SK-MEL-5 (cell line): Measurements from ENCODE around the gene SDK1. TPM values are rescaled to one million over a fixed set of nuclear protein-coding genes. Genes with fewer than 3 reads are reported as not detected.

Experiments used
- DNase-seq: peaks from one replicate; pipeline ENCODE4 v3.0.0-alpha.2; 2016; ENCODE audit warnings: low read depth, low spot score
- in situ Hi-C: cut with HindIII; loops from 2 replicates; pipeline ENCODE4 v1.10.0; 2016; ENCODE audit warnings: low sequenced_read_pairs, high pct_unique_total_duplicates, low pct_unique_long_range_greater_than_20kb
- total RNA-seq: library from RNA; depleted of rRNA; stranded (reverse); fragments of >200 nt; shearing (Covaris generic); gene quantifications from 2 replicates; pipeline ENCODE4 v1.2.3, GENCODE V29; 2014

The SDK1 gene
- total RNA-seq, 1 experiment from 2014 or later: 0.13 TPM

DNA sequence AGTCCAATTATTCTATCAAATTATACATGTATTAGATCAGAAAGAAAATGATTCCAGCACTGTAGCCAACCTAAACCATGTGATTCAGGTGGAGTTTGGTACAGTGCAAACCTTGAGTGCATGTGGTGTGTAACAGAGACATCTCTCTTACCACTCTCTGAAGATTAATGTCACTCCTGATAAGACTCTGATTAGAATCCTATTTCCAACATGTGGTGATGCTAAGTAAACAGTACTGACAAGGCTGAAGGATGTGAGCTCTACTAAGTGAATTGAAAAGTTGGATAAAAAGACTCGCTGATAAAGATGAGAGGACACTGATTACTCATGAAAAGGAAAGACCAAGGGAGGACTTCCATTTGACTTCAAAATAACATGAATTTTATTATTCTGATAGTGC lies 232.0 kb downstream of the SDK1 start:
- DNase-seq: no peak

DNA sequence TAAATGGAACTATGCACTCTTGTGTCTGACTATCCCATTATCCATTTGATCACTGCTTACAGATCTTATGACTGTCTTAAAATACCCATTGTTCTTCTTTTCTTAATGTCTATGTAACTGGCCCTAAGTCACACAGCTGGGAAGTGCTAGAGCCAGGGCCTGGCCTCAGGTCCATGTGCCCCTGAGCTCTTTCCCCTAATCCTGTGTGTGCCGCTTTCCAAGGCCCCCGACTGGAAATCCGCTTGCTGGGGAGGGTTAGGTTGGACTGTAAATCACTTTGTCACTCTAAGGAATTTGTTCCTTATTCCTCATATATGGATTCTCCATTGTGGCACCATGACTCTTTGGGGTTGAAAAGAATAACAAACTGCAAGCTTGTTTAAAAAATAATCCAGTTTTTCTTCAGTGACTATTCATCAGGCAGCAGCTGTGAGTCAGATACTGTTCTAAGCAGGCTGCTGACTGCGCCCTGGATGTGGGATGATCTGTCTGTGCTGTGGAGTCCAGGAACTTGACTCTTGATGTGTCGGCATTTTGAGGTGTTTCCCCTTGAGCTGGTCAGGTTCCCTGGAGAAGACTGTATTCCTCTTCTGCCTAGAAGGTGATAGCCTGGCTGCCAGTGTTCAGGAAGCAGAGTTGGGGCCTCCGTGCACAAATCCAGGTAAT lies 236.3 kb downstream of the SDK1 start:
- no peak for DNase-seq
- in situ Hi-C loops: no loop called here

More for the DNA sequence above, 232.0 kb downstream of the SDK1 start:
- in situ Hi-C loops: no loop called here

DNA sequence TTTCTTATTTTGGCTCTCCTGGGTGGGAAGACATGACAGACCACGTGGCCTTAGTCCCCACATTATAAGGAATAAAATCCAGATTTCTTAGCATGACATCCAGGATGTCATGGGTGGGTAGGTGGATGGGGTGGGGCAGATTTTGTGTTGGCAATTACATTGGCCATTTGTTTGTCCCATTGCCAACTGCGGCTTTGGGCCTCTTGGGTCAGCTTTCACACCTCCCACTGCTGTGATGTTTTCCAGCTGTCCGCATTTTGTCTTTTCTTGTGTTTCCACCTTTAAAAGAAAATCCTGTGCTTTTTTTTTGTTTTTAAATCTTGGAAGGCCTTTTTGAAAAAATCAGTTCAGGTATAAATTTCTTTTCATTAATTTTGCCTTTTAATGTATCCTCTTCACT lies 237.0 kb downstream of the SDK1 start:
- no peak for DNase-seq
- in situ Hi-C loops: no loop called here

DNA sequence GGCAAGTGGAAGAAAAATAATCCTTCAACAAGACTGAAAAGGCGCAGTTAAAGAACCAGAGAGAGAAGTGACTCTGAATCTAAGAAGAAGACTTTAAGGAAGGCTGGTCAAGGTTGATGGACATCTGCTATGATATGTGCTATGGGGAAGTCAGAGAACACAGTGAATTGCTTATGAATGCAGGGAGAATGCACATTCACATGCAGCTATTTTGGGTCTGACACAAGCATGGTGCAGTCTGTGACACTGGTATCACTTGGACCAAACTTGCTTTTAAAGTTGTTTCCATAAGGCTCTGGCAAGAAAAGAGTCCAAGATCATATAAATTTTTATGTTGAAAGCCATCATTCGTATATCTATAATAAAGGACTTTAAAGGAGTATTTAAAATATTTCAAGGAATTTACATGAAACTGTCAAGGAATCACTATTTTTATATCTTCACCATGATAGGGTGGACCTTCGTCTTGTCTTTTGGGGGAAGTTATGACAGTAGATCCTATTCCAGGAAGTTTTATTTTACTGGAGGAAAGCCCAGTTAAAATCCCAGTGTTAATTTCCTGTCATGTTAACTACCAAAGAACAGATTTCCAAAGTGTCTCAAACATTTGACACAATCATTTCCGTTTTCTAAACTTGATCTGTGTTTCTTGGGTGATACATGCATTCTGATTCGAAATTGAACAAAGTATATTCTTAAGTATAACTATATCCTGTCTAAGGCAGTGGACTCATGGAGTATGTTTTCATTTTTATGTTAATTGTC lies 239.6 kb downstream of the SDK1 start:
- no peak for DNase-seq
- in situ Hi-C loops: no loop called here

DNA sequence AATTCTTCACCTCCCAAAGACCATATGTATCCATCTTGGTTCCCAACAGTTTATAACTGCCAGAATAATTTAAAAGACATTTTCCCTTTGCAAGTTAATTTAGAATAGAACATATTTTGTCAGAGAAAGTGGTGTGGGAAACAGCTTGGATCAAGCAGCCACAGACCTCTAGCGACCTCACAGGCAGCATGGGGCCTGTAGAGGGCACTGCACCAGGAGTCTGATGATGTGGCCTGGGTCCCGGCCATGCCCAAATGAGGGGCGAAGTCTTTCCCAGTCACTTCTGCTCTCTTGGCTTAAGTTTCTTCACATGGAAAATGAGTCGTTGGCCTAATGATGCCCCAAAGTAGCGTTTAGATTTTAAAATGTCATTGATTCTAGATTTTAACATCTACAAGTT lies 243.2 kb downstream of the SDK1 start:
- in situ Hi-C loops: no loop called here
- DNase-seq: peak; percentile 7

DNA sequence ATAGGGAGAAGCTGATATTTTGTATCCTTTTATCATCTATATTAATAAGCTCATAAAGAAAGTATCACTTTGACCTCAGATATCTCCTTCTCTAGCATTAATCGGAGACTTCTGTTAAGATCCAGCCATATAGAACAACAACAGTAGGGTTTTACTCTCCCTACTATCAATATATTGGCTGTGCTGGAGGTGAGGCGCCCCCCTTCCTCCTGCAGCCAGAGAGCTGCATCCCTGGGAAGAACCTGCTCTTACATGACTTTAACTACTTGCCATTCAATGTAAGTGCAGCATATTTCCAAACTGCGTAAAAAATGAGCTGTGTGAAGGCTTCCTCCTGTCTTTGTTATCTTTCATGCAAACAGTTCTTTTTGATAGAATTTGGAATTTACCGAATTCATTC lies 247.8 kb downstream of the SDK1 start:
- no peak for DNase-seq
- in situ Hi-C loops: no loop called here

DNA sequence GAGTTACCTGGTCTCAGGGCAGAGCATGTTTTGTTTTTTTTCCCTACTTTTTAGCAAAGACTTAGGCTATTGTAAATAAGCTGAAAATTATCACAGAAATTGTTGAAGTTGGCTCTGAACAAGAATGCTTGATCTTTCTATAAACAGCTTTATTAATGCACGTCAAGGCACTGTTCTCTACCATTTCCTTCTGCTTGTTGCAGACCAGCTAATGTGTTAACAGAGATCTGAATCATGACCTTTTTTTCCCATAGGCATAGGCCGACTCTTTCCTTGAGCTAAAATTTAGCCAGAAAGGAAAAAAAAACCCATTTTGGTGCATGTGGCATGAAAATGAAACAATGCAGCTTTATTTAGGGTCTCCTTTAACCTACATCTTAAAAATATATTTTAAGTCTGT lies 248.5 kb downstream of the SDK1 start:
- in situ Hi-C loops: no loop called here
- DNase-seq: no peak

DNA sequence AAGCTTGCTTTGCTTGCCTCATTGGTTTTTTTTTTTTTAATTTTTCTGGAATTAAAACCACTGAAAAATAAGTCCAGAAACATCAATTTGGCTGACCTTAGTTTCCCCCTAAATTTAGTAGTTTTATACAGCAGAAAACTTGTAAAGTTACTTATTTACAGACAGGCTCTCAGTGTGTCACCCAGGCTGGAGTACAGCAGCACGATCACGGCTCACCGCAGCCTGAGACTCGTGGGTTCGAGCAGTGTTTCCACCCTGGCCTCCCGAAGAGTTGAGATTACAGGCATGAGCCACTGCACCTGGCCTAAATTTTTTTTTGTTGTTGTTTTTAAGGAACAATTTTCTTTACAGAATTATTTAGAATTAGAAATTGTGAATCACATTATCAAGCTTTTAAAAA lies 250.5 kb downstream of the SDK1 start:
- DNase-seq: no peak
- in situ Hi-C loops: no loop called here

DNA sequence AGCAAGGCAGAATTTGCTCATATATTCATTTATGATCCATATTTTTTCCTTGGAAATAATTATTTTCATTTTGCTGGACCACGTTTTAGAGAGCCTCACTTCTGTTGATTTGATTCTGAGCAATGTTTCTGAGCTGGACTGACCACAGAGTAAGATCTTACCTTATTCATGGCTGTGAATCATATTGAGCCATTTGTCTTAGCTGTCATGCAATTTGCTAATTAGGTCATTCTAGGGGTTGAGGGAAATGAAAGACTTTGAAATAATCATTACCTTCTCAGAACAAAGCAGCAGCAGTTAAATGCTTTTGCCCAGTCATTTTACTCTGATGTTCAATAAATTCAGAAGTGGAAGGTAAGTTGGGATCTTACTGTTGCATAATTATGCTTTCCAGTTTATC lies 251.4 kb downstream of the SDK1 start:
- in situ Hi-C loops: no loop called here
- DNase-seq: no peak

DNA sequence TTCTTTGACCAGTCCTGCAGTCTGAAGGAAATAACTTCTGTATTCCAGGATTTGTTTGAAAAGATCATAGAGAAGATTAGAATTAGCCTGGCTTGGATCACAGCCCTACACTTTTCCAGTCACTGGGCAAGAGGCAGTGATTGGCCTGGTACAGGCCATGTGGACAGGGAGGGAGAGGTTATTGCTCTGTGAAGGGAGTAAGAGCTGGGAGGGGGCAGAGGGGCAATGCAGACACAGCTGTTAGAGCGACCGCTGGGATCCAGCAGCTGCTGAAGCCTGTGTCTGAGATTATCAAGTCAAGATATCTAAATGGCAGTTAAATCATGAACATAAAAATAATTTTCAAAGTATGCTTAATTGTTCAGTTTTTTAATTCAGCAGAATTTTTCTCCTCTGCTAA lies 257.3 kb downstream of the SDK1 start:
- in situ Hi-C loops: no loop called here
- no peak for DNase-seq

DNA sequence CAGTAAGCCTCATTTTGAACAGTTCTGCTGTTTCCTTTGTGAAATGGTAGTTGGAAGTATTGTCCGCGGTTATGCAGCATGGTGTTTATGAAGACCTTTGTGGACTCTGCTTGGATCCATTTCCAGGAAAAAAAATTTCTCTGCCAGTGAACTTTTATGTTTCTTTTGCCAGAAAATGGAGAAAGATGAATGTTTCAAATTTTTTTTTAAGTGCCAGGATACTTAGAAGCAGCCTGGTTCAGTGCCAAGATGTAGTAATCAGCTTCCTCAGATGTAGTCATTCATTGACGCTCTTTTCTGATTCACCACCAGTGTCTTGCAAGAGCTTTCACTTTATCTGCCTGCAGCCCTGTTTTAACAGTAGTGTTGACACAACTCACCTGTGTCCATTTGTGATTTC lies 258.2 kb downstream of the SDK1 start:
- DNase-seq: no peak
- in situ Hi-C loops: no loop called here

DNA sequence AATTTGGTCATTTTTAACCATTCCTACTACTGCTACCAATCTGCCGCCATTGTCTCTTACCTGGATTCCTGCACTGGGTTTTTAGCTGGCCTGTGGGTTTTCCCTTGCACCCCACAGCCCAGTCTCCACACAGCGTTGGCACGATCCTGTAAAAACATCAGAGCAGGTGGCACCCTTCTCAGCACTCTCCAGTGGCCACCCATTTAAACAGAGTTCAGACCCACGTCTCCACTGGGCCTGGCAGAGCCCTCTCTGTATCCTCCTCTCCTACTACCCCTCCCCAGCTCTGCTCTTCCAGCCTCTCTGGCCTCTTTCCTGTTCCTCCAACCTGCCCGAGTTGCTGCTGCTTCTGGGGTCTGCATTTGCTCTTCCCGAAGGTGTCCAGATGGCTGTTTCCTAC lies 259.4 kb downstream of the SDK1 start:
- in situ Hi-C loops: no loop called here
- DNase-seq: no peak

DNA sequence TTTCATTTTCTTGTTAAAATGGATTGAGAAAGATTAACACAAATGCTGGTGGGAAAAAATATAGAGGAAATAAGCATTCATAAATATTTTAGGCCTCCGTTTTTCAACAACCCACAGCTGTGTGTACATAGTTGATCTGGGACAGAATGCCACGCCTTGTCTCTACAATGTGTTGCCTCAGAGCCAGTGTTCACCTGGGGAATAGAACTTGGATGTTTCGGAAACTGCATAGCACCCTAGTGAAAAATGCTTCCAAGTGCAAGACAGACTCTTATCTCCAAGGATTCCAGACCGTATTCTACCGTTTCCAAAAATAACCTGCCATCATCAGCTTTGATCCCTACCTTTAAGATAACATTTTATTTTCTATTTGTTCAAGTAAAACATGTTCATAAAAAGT lies 260.9 kb downstream of the SDK1 start:
- in situ Hi-C loops: no loop called here
- DNase-seq: no peak

DNA sequence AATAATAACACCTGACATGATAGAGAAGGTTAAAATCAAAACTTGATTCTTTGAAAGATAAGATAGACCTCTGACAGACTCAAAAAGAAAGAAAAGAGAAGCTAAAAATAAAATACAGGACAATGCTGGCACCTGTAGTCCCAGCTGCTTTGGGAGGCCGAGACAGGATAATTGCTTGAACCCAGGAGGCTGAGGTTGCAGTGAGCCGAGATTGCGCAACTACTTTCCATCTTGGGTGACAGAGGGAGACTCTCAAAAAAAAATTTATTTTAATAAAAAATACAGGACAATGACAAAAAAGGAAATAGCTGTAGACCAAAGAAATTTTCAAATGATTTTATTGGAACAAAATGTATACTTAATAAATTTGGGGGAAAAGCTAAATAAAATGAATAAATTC lies 263.2 kb downstream of the SDK1 start:
- in situ Hi-C loops: no loop called here
- DNase-seq: no peak

DNA sequence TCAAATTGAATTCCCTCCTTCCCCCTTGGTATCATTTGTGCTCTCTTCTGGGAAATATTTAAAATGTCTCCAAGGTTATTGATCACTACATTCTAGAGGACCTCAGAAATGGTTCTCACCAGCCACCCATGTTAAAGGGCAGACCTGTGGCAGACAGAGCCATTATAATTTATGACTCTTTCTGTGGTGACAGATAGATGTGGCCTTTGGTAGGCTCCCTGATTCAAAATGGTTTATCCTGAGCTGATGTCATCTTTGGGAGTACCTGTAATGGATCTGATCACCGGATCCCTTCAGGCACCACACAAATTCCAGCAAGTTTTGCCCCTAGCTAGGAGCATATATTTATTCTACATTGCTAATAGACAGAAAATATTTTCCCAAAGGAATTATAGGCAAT lies 267.5 kb downstream of the SDK1 start:
- DNase-seq: no peak
- in situ Hi-C loops: no loop called here

DNA sequence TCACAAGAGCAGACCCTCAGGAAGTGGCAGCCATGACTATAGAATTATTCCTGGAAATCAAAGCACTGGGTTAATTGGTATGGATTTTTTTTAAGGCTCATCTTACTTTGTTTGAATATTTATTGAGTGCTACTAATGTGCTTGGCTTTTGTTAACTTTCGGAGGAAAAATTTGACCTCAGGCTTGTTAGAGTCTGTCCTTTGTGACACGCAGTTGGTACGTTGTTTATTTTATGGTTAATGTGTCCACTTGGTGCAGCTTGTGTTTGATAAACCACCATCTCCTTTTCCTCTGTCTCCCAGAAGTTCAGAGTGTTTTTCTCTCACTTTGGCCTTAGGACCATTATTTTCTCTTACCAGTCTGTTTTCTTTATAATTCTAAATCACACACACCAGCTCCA lies 268.6 kb downstream of the SDK1 start:
- DNase-seq: no peak
- in situ Hi-C loops: no loop called here

DNA sequence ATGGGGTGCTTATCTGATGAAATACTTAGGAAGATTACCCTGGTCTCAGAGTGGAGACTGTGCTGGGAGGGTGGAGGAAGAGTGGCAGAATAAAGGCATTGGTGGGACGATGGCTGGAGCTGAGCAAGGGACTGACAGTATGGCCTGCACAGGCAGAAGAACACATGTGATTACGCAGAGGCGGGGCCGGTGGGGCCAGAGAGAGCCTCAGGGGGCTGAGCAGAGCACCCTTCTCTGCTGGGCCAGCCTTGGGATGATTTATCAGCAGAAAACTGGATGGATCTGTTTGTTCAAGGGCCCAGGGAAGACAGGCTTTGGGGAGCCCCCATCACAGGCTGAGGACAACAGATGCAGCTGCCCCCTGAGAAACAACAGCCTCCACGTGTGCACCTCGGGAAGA lies 272.1 kb downstream of the SDK1 start:
- no peak for DNase-seq
- in situ Hi-C loops: no loop called here

DNA sequence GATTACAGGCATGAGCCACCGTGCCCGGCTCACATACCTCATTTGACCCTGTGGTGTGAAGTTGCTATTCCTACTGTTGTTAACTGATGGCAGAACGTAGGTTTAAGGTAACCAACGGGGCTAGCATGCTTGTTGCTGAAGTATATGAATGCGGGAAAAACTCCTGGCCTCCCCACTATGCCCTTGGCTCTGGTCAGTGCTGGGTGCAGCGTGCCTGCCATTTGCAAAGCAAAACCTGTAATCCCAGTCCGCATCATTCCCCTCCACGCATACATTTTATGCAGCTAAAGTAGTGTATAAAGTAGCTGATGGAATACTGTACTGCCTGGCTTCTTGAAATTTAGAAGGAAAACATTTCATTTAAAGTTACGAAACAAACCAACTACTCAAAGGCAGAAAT lies 273.3 kb downstream of the SDK1 start:
- in situ Hi-C loops: no loop called here
- DNase-seq: no peak

DNA sequence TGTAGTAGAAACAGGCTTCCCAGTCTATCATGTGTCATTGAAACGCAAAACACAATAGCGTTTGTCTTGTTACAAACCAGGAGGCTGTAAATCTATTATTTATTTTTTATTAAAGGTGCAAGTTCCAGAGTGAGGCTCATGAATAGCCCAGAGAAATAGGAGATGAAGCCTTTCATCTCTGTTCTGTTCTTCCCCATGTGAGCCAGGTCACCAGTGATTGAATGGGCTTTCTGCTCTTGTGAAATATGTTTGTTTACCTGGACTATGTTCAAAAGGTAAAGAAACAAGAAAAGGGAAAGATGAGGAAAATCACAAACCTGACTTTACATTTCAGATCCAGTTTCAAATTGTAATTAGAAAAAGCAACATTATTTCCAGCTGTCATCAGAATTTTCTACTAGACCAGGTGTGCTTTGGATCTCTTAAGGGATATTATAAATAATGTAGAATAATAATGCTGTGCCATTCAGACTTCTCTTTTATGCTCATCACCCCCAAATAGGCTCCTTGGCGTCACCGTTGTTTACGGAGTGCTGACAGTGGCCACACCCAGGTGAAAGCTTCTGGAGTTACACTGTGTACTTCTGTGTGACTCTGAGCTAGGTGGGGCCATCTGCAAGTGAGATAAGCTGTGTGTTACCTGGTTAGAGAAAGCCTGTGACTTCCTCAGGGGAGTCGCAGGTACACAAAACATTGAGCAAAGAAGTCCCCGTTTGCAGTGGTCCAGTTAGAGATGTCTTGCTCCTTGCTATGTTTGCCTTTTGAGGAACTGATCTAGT lies 274.9 kb downstream of the SDK1 start:
- in situ Hi-C loops: no loop called here
- no peak for DNase-seq
